OCI-M2 (cell line): ENCODE results near the gene SNTB2.

ENCODE experiments used
- DNase-seq: peaks from one replicate; lab custom pipeline; 2025; ENCODE audit not compliant: unreplicated experiment; lab: John Stamatoyannopoulos, UW

The SNTB2 gene

GRCh38 chr16:69316595-69317034, 129.7 kb downstream of the SNTB2 start:
- DNase-seq, result no peak

- no peak for DNase-seq
Measured at GRCh38 chr16:69318177-69318910, 131.4 kb downstream of the SNTB2 start.

GRCh38 chr16:69318911-69319289, 131.9 kb downstream of the SNTB2 start:
- no peak for DNase-seq

DNA sequence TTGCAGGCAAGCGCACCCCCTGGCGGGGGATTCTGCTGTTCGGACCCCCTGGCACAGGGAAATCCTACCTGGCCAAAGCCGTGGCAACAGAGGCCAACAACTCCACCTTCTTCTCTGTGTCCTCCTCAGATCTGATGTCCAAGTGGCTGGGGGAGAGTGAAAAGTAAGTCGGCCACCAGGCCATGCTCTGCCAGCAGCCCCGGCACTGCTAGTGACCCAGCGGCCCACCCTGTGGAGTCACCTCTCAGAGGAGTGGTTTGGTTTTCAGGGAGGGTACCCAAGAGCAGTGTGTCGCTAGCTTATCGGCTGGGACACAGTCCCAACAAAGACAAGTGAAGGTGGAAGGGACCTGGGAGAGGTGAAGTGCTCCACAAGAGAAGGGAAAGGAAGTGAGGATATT, 132.4 kb downstream of the SNTB2 start:
- no peak for DNase-seq

- no peak for DNase-seq
Measured at GRCh38 chr16:69319826-69320739, 133.1 kb downstream of the SNTB2 start.

- no peak for DNase-seq
Measured at GRCh38 chr16:69320740-69321073, 133.7 kb downstream of the SNTB2 start.

GRCh38 chr16:69321080-69321479, 134.1 kb downstream of the SNTB2 start:
- no peak for DNase-seq

GRCh38 chr16:69322343-69322742, 135.4 kb downstream of the SNTB2 start:
- no peak for DNase-seq

- no peak for DNase-seq
Measured at GRCh38 chr16:69323415-69323814, 136.5 kb downstream of the SNTB2 start.

DNA sequence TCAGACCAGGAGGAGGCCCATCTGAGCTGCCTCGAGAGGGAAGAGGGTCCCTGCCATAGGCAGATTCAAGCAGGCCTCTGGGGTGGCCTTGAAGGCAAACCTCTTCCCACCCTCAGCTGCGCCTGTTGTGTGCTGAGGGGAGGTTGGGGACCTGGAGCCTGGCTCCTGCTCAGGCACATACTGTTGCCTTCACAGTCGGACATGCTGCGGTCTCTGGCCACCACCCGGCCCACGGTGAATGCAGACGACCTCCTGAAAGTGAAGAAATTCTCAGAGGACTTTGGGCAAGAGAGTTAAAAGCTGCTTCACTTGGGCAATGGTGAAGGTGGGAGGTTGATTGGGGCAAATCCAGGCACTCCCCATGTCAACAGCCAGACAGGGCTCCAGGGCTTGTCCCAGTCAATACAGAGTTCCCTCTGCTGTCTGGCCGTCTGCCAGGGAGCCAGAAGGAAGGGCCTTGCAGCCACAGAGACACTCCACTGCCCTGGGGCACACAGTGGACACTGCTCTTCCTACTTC, 137.1 kb downstream of the SNTB2 start:
- no peak for DNase-seq

DNA sequence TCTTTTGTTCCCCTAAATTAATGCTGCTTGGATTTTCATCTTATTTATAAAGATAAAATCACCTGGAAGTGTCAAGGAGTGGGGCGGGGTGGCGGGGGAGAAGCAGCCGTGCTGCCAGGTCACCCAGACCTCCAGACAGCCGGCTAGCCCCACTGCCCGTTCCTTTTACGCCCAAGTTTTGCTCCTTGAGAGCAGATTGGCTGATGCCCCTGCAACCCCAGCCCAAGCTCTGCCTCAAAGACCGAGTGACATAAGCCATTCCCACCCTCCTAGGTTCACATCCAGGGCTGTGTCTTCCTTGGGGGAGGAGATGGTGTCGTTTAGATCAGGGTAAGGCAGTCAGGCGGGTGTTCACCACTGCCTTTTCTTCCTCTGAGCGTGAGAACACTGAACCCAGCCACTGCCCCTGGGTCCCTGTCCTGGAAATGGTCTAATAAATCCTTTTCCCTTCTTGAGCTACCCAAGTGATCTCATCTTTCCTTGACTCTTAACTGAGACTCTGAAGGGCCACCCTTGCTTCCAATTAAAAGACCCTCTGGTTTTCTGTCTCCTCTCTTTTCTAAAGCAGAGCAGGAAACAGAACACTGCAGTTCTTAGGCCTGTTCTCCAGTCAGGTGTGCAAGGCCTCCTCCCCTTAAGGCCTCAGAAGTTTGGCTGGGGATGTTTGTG, 137.8 kb downstream of the SNTB2 start:
- DNase-seq, result no peak

DNA sequence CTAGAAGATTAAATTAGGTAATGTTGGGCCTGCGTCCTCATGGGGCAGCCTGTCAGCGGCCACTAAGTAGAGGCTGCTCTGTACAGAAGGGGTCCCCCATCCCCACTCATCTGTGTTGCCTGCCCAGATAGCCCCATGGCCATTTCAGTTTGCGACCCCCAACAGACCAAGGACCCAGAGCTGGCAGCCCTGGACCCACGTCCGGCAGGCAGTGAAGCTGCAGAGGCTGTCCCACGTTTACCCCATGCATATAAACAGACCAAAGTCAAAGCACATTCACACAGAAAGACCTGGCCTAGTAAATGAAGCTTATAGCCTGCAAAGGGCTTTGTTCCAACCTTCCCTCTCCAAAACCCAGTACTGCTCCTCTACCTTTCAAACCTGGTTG, 138.8 kb downstream of the SNTB2 start:
- DNase-seq, result no peak

DNA sequence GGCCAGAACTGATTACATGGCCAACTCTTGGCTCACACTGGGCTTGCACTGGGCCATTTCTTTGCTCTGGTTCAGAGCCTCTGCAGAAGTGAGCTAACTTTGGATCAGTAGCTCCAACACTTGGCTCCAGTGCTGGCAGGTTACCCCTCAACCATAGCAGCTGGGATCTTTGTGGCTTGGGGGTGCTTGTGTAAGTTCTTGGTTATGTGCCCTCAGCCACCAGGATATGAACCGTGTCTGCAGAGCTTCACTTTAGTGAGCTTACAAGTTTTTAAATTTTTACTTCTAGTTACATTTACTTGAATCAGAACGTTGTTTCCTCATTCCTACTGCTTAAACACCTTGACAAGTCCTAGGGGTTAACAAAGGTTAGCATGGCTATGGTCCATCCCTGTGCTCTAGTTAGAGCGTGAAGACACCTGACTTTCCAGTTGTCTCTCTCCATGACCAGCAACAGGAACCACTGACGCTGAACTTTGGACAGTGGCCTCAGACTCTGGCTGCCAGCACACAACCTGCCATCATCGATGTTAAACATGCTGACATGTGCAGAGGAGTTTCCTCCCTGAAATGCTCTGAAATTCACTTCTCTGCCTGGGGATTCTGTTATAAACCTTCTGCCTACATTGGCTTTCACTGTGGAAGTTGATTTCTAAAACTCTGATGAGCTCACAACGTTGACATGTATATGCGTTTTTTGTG, 139.4 kb downstream of the SNTB2 start:
- DNase-seq, result no peak

DNA sequence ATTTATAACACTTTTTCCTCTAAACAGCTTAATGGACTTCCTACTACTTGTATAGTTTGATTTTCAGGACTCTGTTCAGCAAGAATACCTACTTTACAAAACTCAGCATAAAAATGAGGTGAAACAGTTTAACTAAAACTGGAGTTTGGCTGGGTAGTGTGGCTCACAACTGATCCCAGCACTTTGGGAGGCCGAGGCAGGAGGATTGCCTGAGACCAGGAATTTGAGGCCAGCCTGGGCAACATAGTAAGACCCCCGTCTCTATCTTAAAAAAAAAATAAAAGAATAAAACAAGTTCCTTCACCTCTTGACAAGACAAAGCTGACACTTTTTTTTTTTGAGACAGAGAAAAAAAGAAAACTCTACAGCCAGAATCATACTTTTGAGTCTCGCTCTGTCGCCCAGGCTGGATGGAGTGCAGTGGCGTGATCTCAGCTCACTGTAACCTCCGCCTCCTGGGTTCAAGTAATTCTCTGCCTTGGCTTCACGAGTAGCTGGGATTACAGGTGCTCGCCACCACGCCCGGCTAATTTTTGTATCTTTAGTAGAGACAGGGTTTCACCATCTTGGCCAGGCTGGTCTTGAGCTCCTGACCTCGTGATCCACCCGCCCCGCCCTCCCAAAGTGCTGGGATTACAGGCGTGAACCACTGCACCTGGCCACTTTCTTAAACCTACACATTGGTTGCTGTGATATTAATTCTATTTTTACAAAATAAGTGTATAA, 140.8 kb downstream of the SNTB2 start:
- no peak for DNase-seq

GRCh38 chr16:69328854-69329316, 141.9 kb downstream of the SNTB2 start:
- DNase-seq, result no peak

GRCh38 chr16:69329369-69330285, 142.7 kb downstream of the SNTB2 start:
- no peak for DNase-seq

DNA sequence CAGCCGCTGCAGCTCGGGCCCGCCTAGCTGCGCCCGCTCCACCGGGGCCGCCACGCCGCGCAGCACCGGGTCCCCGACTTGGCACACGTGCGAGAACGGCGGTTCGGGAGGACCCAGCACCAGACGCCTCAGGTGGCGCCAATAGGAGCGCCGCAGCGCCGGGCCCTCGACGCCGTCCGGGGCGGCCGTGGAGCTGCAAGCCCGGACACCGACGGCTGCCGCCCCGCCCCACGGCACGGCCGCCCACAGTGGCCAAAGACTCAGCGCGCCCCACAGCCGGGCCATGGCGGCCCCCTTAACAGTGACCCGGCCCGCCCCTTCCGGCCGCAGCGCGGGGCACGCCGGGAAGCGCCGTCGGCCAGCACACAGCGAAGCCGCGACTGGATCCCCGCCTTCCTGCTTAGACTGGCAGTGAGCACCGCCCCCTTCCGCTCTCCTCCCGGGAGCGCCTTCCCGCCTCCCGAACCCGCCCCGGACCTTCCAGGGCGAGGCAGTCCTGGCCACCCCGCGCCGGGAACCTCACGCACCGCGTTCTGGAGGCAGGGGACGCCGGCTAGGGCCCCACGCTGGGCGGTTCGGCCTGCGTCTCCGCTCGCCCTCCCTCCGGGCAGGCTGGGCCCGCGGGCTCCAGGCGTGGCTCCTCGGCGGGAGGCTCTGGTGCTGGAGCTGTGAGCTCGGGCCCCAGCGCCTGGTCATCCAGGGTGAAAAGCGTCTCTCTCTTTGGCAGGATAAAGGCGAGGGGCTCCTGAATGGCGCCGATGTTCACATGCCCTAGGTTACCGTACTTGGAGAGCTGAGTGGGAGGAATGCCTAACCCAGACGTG, 143.5 kb downstream of the SNTB2 start, which contains the start of gene PDF:
Gene PDF (minus strand): TSS at position 303 of the 824 bp plus-strand sequence. CDS start 18 bp downstream, at position 285.
- DNase-seq, result peak; percentile 41

DNA sequence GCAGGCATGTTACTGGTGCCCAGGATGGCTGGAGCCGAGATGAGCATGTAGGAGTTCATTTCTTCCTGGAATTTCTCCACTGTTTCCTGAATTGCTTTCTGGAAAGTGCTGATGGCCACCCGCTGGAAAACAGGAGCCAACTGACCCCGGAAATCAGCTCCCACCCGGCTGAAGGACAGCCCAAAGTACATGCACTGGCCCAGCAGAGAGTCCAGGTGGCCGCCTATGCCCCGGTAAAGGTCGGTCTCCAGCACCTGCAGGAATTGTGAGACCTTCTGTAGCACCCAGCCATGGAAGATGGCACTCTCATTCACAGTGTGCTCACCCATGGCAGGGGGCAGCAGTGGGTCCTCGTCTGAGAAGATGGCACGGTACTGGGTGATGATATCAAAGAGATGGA, 147.7 kb downstream of the SNTB2 start:
- DNase-seq, result no peak
